NT2/D1 (cell line): ENCODE results near the gene LFNG.

Experiments
- DNase-seq: peaks from one replicate; pipeline ENCODE4 v3.0.0-alpha.2; 2011; ENCODE audit warnings: low read depth, low spot score
- H3K27me3 ChIP-seq: 2 replicates; pipeline ENCODE4 v1.6.0; 2011; ENCODE audit warnings: mild to moderate bottlenecking; ENCODE audit not compliant: insufficient read length, insufficient read depth
- H3K36me3 ChIP-seq: 2 replicates; pipeline ENCODE4 v1.6.1; 2011; ENCODE audit warnings: mild to moderate bottlenecking, low read length, mixed read lengths; ENCODE audit not compliant: insufficient read depth, insufficient read length
- H3K4me1 ChIP-seq: 2 replicates; pipeline ENCODE4 v1.5.1; 2011; ENCODE audit not compliant: insufficient read depth, insufficient read length
- H3K4me3 ChIP-seq: 2 replicates; pipeline ENCODE4 v1.5.1; 2011; ENCODE audit warnings: low read depth; ENCODE audit not compliant: insufficient read length
- H3K9ac ChIP-seq: 2 replicates; pipeline ENCODE4 v1.6.0; 2011; ENCODE audit warnings: low read depth; ENCODE audit not compliant: insufficient read length
- H3K9me3 ChIP-seq: 2 replicates; pipeline ENCODE4 v1.5.1; 2011; ENCODE audit warnings: mild to moderate bottlenecking, low read length; ENCODE audit not compliant: insufficient read depth
- SUZ12 ChIP-seq: IDR thresholded peaks from 2 replicates; pipeline ENCODE4 v1.6.1; 2011; ENCODE audit not compliant: insufficient read length, insufficient read depth; ENCODE audit errors: extremely low read depth
- YY1 ChIP-seq: IDR thresholded peaks from 2 replicates; pipeline ENCODE4 v1.6.1; 2011; ENCODE audit not compliant: insufficient read length, insufficient read depth
- ZNF274 ChIP-seq: IDR thresholded peaks from 2 replicates; pipeline ENCODE4 v1.6.1; 2011; ENCODE audit warnings: mild to moderate bottlenecking, low read depth, low read length

The LFNG gene

GRCh38 chr7:2540641-2541051 is 21.1 kb downstream of the LFNG start:
- no peaks in the 10 kb centered on the region for H3K9me3 ChIP-seq
- no peak overlapping the region for H3K4me3 ChIP-seq
- no peaks in the 10 kb centered on the region for H3K27me3 ChIP-seq
- H3K9ac ChIP-seq = no peak overlapping the region
- TF ChIP-seq SUZ12 = no peak
- no peak for TF ChIP-seq ZNF274
- no peak for TF ChIP-seq YY1
- no peak for DNase-seq
- H3K36me3 ChIP-seq = peaks cover 75% of the 10 kb centered on the region
- peaks cover 17% of the 10 kb centered on the region for H3K4me1 ChIP-seq

DNA sequence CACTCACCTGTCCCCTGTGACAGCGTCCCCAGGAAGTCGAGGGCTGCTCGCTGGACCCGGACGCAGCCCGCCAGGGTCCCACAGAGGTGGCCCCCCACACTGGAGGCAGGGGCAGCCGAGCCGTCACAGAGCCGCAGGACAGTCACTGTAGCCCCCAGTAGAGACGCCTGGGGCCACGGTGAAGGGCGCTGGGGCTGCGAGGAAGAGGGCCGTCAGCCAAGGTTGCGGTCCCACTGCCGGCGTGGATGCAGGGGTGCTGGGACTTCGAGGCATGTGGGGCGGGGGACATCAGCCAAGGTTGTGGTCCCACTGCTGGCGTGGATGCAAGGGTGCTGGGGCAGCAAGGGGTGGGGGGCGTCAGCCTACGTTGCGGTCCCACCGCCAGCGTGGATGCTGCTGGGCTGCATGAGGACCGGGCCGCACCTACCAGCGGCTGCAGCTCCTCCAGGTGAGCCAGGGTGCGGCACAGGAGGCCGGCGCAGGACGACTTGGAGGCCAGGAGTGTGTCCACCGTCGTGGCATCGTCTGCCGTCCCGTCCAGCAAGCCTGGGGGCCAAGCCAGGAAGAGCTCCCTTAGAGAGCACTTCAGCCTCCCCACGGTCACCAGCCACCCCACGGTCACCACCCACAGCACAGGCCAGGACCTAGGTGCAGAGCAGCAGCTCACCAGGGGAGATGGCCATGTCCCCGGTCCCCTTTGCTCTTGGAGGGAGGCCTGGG is 21.9 kb downstream of the LFNG start:
- Histone ChIP-seq H3K27me3 (no peaks in the 10 kb centered on the region), H3K9ac (peak overlapping the region; percentile 32), H3K36me3 (peaks cover 81% of the 10 kb centered on the region), H3K4me3 (no peak overlapping the region), H3K4me1 (peaks cover 17% of the 10 kb centered on the region), H3K9me3 (no peaks in the 10 kb centered on the region)
- no peak for TF ChIP-seq ZNF274
- TF ChIP-seq SUZ12 = no peak
- TF ChIP-seq YY1 = no peak
- DNase-seq = no peak

DNA sequence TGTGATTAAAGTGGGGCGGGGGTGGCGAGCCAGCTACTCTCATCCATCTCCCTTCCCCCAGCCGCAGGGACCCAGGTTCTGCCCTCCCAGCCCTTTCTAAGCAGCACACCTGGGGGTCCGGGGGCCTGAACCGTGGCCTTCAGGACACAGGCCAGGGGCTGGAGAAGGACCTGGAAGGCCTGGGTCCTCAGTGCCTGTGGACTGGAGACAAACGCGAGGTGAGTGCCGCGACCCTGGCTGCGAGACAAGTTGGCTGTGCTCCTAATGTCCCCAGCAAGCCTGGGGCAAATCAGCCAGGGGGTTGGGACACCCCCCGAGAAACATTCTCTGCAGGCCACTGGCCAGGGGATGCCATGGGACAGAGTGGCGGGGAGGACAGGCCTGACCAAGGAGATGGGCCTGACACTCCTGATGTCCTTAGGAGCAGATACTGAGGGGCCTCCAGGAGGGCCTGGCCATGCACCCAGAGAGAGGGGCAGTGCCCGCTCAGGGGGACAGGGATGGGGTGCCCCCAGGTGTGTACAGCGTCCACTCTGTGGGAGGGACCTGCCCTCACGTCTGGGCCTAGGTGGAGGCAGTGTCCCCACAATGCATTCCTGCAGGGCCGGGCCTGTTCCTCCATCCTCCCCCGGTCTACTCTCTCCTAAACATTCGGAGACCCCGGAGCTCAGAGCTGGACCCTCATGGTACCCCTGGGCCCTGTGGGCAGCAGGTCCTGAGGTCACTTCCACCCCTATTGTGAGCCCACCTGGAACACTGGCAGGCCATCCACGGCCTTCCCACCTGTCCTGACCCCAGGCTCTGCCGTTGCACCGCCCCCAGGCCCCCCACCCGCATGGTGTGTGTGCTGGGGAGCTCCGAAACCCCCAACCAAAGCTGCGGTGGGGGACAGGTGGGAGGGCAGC is 22.7 kb downstream of the LFNG start:
- Histone ChIP-seq H3K27me3 (no peaks in the 10 kb centered on the region), H3K4me1 (peaks cover 17% of the 10 kb centered on the region), H3K36me3 (peaks cover 88% of the 10 kb centered on the region), H3K9ac (peak overlapping the region; percentile 21), H3K9me3 (no peaks in the 10 kb centered on the region), H3K4me3 (no peak overlapping the region)
- DNase-seq = no peak
- TF ChIP-seq YY1 = no peak
- no peak for TF ChIP-seq ZNF274
- TF ChIP-seq SUZ12 = no peak

DNA sequence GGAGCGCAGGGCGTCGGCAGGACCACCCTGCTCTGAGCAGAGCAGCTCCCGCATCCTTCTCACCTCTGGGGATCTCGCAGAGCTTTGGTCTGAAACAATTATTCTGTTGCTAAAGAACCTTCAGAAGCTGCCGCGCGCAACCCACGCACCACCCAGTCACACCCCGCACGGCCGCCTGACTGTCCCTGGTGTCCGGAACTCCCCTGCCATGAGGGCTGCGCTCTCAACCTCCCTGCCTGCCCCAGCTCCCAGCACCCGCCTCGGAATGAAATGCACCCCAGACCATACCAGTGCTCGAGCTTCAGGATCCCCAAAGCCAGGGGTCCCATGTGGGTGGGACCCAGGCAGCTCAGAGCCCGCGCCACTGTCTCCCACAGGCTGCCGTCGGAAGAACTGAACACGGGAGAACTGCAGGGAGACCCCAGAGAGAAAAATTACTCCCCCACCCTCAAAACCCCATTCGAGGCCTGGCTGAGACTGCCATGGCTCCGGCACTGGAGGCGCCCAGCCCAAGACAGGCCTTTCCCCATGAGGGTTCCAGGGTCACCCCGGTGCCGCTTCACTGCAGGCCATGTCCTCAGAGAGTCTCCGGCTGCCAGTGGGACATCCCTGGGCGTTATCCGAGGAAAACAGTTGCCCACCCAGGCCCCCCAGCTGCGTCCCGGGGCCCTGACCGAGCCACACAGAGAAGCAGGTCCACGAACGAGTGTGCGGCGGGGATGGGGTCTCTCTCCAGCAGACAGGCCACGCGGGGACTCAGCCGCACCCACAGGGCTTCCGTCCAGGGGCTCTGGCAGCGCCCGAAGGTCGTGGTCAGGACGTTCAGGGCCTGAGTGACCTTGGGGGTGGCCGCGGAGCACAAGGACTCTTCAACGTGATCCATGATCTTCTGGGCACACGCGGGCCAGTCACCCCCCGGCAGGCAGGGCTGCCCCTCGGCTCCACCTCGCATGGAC is 23.6 kb downstream of the LFNG start:
- Histone ChIP-seq H3K4me1 (peaks cover 14% of the 10 kb centered on the region), H3K9ac (no peak overlapping the region), H3K9me3 (no peaks in the 10 kb centered on the region), H3K27me3 (no peaks in the 10 kb centered on the region), H3K36me3 (peaks cover 92% of the 10 kb centered on the region), H3K4me3 (no peak overlapping the region)
- no peak for TF ChIP-seq SUZ12
- no peak for TF ChIP-seq YY1
- no peak for TF ChIP-seq ZNF274
- no peak for DNase-seq

DNA sequence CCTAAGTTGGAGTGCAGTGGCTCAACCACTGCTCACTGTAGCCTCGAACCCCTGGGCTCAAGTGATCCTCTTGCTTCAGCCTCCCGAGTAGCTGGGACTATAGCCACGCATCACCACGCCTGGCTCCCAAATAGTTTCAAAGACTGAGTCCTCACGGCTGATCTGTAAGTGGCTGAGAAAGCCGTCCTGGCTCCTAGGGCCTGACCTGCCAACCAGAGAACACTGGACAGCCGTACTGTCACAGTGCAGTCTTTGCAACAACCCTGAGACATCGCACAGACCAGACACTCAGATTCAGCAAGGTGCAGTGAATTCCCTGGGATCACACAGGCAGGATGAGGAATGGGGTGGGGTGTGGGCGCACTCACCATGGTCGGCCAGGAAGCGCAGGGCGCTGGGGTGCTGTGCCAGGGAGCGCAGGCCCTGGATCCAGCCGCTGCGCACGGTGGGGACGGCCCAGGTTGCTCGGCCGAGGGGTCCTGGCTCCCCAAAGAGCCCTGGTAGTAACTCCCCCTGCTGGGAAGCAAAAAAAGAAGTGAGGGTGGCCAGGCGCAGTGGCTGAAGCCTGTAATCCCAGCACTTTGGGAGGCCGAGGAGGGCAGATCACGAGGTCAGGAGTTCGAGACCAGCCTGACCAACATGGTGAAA is 25.1 kb downstream of the LFNG start:
- Histone ChIP-seq H3K9me3 (no peaks in the 10 kb centered on the region), H3K4me3 (no peak overlapping the region), H3K9ac (no peak overlapping the region), H3K36me3 (peaks cover 85% of the 10 kb centered on the region), H3K27me3 (no peaks in the 10 kb centered on the region), H3K4me1 (peaks cover 5% of the 10 kb centered on the region)
- DNase-seq = no peak
- TF ChIP-seq SUZ12 (no peak), ZNF274 (no peak), YY1 (no peak)

DNA sequence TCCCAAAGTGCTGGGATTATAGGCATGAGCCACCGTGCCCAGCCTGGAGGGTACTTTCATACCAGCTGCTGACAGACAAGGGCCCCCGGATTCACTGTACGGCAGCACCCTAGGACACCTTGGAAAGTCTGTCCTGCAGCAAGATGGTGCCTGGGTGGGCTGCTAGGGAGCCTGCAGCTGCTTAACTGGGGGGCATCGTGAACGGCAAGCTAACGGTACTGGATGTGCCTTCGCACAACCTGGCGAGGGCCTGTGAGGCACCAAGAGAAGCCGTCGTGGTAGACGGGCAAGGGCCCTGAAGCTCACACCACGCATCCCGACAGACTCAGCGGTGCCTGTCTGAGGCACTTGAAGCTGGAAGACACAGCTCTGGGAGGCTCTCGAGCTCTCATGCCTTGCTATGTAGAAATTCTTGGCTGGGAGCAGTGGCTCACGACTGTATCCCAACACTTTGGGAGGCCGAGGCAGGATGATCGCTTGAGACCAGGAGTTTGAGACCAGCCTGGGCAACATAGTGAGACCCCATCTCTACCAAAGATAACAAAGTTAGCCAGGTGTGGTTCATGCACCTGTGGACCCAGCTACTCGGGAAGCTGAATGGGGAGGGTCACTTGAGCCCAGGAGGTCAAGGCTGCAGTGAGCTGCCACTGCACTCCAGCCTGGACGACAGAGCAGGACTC is 26.3 kb downstream of the LFNG start:
- no peak for DNase-seq
- Histone ChIP-seq H3K36me3 (peaks cover 76% of the 10 kb centered on the region), H3K4me1 (peaks cover 4% of the 10 kb centered on the region), H3K27me3 (no peaks in the 10 kb centered on the region), H3K9me3 (no peaks in the 10 kb centered on the region), H3K9ac (no peak overlapping the region), H3K4me3 (no peak overlapping the region)
- TF ChIP-seq YY1 (no peak), ZNF274 (no peak), SUZ12 (no peak)
